ENCODE measurements around the gene ZFAND5.

The ZFAND5 gene

DNA sequence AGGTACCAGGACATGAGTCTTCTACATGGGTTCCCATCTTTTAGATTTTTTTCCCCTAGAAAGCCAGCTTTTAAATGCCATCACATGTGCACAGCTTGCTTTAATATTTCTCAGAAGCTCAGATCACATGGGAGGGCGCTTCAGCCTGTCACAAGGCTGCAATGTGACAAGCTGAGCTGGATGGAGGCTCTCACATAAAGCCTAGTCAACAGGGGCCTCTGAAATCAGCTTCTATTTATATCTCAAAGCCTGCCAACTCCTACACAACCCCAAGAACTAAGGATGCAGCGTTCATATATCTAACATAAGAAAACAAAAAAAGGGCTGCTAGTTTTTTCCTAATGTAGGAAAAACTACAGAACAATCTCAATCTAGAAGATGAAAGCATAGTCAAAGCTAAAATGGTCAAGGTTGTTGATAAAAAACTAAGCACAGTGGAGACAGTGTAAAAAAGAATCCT, 2.3 kb downstream of the ZFAND5 start:
- DNase-seq: peak; percentile 3

DNA sequence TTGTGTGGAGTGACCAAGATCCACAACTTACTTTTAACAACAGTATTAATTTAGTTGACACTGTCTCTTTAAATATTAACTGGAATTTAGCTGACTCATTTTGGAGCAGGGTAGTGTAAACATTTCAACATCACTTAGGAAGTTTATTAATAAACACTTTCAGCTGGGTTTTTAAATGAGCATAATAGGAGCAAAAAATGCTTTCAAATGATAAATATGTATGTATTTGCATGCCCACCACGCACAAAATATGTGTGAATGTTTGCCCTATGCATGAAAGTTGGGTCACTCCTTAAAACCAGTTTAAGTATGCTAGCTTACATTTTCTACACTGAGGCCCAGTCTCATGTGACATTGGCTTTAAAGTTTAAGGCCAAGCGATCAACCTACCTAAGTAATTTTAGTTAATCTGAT, 2.9 kb downstream of the ZFAND5 start:
- no peak for DNase-seq

DNA sequence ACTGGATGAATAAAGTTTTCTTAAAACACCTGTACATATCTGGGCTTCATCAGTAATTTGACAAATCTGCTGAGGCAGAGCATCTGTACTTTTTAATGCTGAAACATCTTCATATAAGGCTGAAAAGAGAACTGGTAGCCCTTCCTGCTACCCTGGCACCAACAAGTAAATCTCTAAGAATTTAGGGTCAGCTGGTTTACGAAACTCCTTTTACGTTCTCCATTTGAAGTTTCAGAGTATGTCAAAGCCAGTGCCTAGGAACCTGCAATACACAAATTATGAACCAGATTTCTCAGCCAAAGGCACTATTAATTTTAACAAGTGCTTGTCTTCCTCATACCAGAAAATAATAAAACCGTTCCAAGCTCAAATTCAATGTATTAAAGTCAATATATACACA, 3.8 kb downstream of the ZFAND5 start:
- DNase-seq: no peak

DNA sequence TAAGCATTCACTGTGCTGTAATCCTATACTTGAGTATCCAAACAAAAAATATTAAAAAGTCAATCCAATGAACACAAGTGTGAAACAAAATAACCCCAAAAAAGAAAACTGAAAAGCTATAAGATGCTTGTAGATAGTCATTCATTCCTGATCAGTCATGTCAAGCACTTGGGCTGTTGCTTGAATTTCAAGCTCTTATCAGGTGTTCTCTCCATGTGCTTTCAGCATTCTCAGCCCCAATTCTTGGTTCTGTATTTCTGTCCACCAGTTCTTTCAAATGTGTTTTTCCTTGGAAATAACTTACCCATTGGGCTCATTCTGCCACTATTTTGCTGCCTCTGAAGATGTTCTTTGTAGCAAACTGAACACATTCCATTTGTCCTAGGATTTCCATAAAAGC, 4.7 kb downstream of the ZFAND5 start:
- DNase-seq: no peak

DNA sequence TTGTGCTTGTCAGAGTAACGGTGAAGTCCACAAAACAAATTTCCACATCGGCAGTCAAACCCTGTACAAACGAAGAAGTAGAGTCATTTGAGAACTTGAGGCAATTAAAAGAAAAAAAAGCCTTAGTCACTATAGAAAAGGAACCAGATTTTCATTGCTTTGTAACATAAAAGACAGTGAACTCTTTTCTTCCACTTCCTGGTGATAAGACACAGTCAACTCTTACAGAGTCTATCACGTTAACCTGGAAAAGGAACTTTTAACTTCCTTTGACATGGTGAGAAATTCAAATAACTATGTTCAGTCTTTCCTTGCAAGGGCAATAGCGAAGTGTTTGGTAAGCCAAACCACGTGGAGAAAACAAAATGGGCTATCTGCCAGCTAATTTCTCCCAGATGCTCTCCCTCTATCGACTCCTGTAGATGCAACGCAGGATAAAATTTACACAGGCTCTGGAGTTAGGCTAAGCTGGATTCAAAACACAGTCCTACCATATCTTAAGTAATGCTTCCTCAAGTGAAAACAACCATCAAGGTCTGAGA, 8.9 kb downstream of the ZFAND5 start:
- DNase-seq: no peak

DNA sequence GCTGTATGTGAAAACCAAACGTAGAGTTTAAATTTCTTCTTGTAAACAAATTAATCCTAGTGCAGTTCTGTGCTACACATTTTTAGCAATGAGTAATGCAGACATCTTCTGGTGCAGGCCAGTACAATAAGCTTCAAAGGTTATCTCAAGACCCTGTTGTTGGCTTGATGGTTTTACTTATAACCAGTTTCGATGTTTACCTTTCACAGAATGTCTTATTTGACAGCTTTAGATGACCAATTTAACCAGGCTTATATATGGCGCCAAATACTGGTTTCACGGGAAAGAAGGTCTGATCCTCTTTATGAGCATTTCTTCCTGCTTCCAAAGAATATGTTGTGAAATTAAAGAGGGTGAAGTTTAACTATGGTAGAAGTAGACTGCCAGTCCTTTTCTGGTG, 9.9 kb downstream of the ZFAND5 start:
- DNase-seq: no peak

DNA sequence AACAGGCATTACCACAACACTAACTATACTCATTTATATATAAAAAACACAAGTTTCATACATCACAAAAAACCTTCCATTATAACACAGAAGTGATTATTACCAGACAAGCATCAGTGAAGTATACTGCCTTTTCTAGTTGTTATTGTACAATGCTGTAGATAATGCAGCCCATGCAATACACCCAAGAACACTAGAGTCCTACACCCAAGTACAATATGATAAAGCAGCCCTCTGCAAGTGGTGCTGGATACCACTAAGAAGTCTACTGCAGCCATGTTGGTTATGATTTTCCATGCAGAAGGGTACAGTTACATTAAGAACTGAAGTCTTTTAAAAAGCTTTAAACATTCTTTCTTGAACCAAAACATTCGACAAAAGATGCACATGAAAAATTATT, 10.3 kb downstream of the ZFAND5 start:
- DNase-seq: no peak

DNA sequence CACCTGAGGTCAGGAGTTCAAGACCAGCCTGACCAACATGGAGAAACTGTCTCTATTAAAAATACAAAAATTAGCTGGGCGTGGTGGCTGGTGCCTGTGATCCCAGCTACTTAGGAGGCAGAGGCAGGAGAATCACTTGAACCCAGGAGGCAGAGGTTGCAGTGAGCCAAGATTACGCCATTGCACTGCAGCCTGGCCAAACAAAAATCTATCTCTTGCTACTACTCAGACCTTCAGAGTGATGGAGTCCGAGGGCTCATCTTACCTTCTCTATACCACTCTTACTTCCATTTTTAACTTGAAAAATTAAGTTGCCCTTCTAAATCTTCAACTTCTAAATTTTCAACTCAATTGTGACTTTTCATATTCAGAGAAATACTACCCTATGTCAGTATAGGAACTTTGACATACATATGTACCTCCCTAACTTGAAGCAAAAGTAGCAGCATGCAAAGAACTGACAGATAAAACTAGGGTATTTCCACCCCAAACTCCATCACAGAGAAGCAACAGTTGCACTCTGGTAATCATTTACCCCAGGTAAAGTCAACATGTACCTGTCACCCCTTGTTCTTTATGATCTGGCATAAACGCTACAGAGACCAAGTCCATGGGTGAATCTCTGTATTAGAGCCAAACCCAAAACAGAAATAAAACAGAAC, 11.4 kb downstream of the ZFAND5 start:
- no peak for DNase-seq

DNA sequence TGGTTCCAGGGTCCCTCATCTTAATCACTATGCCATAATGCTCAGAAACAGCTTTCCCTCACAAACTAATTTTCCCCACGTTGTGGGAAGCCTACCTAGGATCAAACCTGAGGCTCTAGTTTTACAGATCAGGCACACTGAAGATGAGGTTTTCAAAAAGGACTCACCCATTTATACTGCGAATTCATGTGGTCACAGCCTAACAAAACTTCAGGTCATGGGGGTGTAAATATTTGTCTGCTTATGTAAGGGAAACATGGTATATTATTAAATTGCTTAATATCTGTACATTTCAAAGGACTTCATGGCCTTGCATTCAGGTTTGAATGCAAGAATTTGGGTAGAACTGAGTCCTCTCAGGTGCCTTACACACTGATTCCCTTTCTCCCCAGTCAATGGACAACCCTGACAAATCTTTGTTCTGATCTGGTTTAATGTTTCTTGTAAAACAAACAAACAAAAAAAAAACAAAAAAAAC, 12.1 kb downstream of the ZFAND5 start:
- no peak for DNase-seq

DNA sequence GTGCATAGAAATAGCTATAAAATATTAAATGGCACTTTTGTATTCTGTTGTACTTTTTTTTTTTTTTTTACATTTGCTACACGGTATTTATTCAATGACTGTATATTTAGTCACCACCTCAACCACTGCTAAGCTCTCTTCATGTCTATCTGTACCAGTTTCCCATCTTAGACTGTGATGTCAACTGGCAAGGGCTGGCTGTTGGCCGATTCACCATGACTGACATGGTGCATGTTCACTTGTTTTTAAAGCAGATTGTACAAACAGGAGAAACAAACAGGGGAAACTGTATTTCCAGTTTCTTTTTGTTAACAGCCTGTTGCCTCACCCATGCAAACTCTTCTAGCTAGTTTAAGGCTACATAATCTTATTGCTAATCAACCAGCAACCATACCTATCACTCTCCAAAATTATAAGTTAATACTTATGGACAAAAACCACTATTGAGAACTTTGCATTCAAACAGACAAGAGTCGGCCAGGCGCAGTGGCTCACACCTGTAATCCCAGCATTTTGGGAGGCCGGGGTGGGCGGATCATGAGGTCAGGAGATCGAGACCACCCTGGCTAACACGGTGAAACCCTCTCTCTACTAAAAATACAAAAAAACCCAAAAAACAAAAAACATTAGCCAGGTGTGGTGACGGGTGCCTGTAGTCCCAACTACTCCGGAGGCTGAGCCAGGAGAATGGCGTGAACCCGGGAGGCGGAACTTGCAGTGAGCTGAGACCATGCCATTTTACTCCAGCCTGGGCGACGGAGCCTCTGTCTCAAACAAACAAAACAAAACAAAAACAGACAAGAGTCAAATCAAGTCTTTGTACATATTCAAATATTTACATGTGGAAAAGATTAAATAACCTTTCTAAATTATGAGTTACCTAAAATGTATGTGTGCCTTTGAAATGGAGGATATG, 13.2 kb downstream of the ZFAND5 start:
- no peak for DNase-seq

DNA sequence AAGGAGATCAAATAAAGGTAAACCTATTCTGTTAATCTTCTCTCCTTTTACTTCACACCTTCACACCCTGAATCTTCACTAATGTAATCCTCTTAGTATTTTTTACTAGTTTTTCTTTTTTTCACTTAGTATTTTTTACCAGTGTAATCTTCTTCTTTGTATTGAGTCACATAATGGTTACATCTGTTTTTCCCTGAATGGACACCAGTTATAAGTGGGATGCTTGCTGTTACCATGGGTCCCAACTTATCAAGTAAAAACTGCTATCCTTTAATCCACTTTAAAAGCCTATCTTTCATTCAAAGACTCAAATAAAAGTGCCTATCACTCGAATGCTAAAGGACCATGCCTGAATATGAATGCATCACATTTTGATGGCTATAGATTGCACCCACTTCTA, 15.1 kb downstream of the ZFAND5 start:
- DNase-seq: no peak

DNA sequence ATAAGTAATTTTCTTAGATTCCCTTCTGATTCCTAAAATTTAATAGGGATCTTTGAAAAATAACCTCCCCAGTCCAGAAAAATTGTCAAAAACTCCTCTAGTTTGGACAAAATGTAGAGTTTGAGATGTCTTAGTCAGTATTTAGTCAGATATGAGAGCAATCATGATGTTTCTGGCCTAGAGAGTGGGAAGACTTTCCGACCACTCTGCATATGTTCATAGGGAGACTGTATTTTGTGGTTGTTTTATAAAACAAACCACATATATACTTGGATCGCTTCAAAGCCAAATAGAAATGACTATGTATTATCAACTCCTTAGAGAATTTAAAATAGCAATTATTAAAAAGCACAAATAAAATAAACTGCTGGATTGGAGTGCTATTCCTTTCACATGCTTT, 15.8 kb downstream of the ZFAND5 start:
- DNase-seq: no peak

DNA sequence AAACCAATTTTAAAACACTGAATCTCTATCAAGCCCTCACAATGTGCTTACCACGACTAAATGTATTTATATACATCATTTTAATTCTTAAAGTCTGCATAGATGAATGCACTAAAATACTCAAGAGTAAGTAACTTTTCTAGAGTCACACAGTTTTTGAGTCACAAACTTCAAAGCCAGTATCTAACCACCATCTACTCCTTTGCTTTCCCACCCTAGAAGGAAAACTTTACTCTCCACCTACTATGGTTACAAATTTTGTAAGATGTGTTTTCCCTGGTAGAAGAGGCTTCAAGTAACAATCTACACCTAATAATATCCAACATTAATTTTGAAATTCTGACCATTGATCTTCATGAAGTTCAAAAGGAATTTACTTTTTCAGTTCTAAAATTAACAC, 18.7 kb downstream of the ZFAND5 start:
- DNase-seq: no peak

DNA sequence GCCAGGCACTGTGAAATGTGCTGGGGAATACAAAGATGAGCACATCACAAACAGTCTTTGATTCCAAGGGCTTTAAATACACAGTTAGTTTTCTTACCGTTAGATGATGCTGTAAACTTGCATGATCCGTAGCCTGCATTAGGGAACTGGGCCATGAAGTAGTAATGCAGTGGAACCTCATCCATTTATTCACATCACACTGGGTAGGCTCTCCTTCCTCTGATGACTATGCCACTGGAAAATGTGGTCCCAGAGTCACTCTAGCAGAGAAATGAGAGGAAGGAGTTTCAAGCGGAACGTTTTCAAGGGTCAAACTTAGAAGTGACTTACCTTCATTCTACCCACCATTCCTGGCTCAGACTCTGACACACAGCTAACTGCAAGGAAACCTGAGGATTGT, 26.4 kb downstream of the ZFAND5 start:
- DNase-seq: no peak

DNA sequence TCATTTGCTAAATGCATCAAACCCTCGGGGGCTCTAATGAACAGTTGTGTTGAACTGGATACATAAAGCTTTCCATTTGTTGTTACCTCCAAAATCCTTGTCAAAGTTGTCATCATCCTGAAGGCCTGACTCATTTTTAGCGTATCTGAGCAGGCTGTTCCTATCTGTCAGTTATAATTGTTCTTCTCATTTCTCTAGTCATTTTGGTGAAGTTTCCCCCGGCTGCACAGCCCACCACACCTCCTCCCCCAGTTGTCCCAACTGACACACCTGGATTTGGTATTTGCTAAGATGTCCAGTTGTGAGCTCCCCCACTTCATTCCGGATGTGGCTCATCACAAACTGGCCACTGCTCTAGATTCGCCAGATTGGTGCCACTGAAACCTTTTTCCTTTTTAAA, 27.7 kb downstream of the ZFAND5 start:
- DNase-seq: no peak

DNA sequence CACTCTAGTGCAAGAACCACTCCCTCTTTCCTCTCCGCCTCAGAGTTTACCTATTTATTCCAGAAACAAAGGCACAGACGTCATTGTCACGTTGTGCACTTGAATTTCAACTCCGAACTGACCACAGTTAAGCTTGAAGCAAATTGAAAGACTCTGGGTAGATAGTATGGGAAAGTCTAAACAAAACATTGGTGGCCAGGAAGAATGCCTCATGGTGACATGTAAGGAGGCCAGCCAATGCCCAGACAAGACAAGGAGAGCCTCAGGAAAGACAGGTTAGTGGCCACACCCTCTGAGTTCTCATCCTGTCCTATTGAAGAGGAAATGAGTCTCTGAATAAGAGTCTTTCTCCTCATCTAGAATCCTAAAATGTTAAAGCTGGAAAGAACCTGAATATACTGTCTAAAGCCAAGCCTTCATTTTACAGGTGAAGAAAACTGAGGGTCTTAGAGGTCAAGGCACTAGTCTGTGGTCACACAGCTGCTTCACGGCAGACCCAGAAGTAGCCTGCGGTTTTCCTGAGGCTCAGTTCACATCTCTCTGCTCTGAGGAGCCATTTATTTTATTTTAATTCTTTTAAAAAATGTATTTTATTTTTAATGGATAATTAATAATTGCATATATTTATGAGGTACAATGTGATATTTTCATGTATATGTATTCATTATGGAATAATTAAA, 30.2 kb downstream of the ZFAND5 start:
- no peak for DNase-seq

DNA sequence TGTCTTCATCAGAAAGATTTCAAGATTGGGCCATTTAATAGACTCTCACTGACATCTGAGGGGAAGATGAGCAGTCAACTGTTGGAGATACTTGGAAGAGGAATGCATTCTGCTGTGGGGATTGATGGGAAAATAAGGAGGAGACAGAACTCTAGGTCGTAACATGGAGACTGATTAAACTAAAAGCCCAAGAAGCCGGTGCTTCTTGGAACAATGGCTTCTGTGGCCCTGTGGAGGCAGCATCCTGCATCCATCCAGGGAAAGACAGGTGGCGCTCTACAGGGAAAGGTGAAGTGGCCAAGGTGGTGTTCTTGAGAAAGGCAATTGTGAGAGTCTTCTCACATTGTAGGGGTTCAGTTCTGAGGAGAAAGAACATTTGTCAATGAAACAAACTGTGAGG, 31.3 kb downstream of the ZFAND5 start:
- DNase-seq: no peak

DNA sequence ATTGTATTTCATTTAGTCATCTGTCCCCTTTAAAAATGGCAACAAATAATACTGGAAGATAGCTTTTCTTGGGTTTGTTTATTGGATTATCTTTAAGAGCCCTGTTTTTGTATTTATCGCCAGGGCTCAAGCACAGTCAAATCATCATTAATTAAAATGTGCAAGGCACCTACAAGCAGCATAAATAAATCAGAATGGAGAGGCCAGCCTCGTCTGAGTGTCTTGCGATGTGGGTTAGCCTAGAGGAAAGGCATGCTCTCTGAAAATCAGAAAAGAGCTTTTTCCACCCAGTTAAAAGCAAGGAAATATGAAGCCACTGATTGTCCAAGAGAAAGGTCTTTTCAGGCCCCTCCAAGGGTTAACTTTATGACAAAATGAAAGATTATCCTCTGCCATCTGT, 31.8 kb downstream of the ZFAND5 start:
- DNase-seq: no peak

DNA sequence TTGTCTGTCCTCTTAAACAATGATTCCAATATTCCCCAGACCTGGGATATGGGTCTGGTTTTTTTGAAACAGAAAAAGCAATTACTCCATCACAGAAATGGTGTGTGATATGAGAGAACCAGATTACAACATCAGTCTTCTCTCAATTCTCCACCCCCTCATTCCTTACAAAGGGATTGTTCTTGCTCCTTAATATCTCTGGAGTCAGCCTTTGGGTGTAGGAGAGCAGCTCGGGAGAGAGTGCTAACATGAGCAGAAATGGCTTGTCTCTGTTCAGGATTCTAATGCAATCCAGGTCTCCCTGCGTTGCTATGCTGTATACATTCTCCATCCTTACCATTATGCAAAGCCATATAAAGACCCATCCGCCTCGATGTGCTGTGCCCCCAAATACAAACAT, 32.7 kb downstream of the ZFAND5 start:
- DNase-seq: no peak

DNA sequence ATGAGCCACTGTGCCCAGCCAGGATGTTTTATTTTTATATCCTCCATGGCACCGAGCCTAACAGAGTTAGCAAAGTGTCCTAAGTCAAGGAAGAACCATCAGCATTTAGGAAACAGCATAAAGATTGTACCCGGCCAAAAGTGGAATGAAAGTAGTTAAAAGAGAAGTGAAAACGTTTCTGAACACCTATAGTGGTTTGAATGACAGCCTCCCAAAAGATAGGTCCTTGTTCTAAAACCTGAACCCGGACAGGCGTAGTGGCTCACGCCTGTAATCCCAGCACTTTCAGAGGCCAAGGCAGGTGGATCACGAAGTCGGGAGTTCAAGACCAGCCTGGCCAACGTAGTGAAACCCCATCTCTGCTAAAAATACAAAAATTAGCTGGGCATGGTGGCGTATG, 37.4 kb downstream of the ZFAND5 start:
- no peak for DNase-seq

DNA sequence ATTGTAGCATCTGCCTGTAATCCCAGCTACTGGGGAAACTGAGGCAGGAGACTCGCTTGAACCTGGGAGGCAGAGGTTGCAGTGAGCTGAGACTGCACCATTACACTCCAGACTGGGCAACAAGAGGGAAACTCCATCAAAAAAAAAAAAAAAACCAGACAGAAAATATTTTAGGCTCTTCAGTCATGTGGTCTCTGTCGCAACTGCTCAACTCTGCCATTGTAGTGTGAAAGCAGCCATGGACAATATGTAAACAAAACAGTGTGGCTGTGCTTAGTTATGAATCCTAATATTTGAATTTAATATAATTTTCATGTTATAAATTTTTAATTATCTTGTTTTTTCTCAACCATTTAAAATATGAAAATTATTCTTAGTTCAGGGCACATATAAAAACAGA, 38.4 kb downstream of the ZFAND5 start:
- DNase-seq: no peak

DNA sequence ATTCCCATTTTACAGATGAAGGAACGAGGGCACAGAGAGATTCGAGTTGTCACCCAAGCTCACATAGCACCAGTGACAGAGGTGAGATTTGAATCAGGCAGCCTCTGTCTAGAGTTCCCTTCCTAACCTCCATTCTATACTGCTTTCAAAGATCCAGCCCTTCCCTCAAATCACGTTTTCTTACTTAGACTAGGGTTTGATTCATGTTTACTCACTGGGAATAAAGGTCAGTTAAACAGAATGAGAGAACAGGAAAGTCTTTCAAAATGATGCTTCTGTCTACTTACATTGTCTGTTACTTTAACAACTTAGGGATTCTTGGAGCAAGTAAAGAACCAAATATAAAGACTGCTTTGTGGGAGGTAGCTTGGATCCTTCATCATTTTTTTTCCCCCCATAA, 40.0 kb downstream of the ZFAND5 start:
- no peak for DNase-seq

DNA sequence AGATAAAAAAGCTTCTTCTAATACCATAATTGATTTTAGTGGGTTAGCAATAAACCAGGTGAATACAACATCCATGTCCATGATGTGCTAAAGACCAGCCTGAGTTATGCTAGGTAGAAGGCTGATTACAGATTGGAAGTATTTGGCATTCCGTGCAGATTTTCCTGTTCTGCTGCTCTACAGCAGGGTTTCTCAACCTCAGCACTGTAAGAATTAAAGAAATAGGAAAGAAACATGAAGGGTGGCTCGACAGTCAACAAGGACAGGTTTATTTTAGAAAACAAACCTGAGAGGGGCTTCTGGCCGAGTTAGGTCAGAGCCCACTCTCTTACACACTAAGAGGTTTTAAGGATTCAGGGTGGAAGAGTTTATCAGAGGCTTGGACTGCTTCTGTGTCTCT, 42.3 kb downstream of the ZFAND5 start:
- DNase-seq: no peak

DNA sequence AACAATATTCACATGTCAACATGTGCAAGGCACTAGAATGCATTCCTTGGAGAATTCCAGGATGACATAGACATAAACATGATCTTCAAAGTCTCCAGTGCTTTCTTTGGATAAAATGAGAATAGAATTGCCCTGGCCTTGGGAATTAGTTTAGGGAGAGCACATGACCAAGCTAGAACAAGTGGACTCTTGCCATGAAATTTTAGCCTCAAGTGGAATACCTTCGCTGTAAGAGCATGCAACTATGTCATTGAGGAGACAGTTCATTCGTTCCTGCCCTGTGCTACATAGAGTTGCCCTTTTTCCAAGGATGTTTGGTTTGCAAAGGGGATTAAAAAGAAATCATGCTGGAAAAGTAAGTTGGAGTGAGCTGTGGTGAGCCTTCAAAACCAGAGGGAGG, 42.7 kb downstream of the ZFAND5 start:
- no peak for DNase-seq

Measured in activated effector memory CD4-positive, alpha-beta T cell treated with Interleukin-2 at 50 U/mL for 16 hours (primary cell).